H1 (cell line): ENCODE measurements around the gene HDDC3. TPM values are rescaled to one million over a fixed set of nuclear protein-coding genes. Genes with fewer than 3 reads are reported as not detected.

ENCODE experiments used
- BACH1 ChIP-seq: IDR thresholded peaks from 2 replicates; pipeline ENCODE4 v1.6.1; 2012; ENCODE audit warnings: low read length, improper control_type of control experiment
- BCL11A ChIP-seq, 2 experiments: IDR thresholded peaks; one replicate each; pipeline ENCODE4 v1.6.1; 2011; ENCODE audit warnings: low read depth in 2 of 2, low read length in 2 of 2, mild to moderate bottlenecking in 2 of 2
- CTCF ChIP-seq, 3 experiments: IDR thresholded peaks; 1 replicate in 2 of 3; 2 replicates in 1 of 3; pipeline versions ENCODE4 v1.5.1 to v1.6.1; 2011; ENCODE audit warnings: low read length in 3 of 3, mild to moderate bottlenecking in 3 of 3, inconsistent platforms in 2 of 3, low read depth in 1 of 3, moderate library complexity in 1 of 3; ENCODE audit not compliant: insufficient read depth in 1 of 3; ENCODE audit errors: control extremely low read depth in 1 of 3
- EZH2 ChIP-seq: fragments of 200-600 bp; sonication (generic); IDR thresholded peaks from 2 replicates; pipeline ENCODE4 v1.7.1; 2012; ENCODE audit warnings: low read depth, mild to moderate bottlenecking, moderate library complexity, low read length, inconsistent platforms; ENCODE audit not compliant: severe bottlenecking
- GTF2F1 ChIP-seq: IDR thresholded peaks from 2 replicates; pipeline ENCODE4 v1.6.1; 2012; ENCODE audit warnings: low read depth, low read length, improper control_type of control experiment, borderline replicate concordance
- JUND ChIP-seq: IDR thresholded peaks from 2 replicates; pipeline ENCODE4 v1.6.1; 2011; ENCODE audit warnings: mild to moderate bottlenecking, improper control_type of control experiment, low read length
- KDM1A ChIP-seq: fragments of 200-600, 300-600 bp; sonication (generic); IDR thresholded peaks from 2 replicates; pipeline ENCODE4 v1.7.1; 2016; ENCODE audit warnings: mild to moderate bottlenecking, low read length, borderline replicate concordance
- MAFK ChIP-seq: IDR thresholded peaks from 2 replicates; pipeline ENCODE4 v1.6.1; 2012; ENCODE audit warnings: low read depth, mild to moderate bottlenecking, improper control_type of control experiment, low read length
- NRF1 ChIP-seq: IDR thresholded peaks from 2 replicates; pipeline ENCODE4 v1.6.1; 2011; ENCODE audit warnings: mild to moderate bottlenecking, low read depth, low read length, improper control_type of control experiment
- POU5F1 ChIP-seq: IDR thresholded peaks from 2 replicates; pipeline ENCODE4 v1.6.1; 2011; ENCODE audit warnings: low read depth, mild to moderate bottlenecking, low read length, moderate library complexity
- RAD21 ChIP-seq, 2 experiments: IDR thresholded peaks in 1 of 2; conservative IDR thresholded peaks in 1 of 2; 2 replicates each; pipeline ENCODE4 v1.6.1; 2011; ENCODE audit warnings: low read depth in 2 of 2, low read length in 2 of 2, improper control_type of control experiment in 1 of 2, inconsistent platforms in 1 of 2, mild to moderate bottlenecking in 1 of 2, moderate library complexity in 1 of 2
- RNF2 ChIP-seq: fragments of 200-900, 300-1000 bp; sonication (generic); IDR thresholded peaks from 2 replicates; pipeline ENCODE4 v1.7.1; 2016; ENCODE audit warnings: borderline replicate concordance, low read depth, mild to moderate bottlenecking, antibody characterized with exemption, low read length; ENCODE audit not compliant: poor library complexity, severe bottlenecking; ENCODE audit errors: missing control alignments
- SP2 ChIP-seq: IDR thresholded peaks from 2 replicates; pipeline ENCODE4 v1.6.1; 2012; ENCODE audit warnings: mild to moderate bottlenecking, low read length, inconsistent platforms
- TEAD4 ChIP-seq: IDR thresholded peaks from 2 replicates; pipeline ENCODE4 v1.6.1; 2012; ENCODE audit warnings: low read depth, low read length, inconsistent platforms, mixed read lengths
- YY1 ChIP-seq: IDR thresholded peaks from 2 replicates; pipeline ENCODE4 v1.6.1; 2011; ENCODE audit warnings: low read depth, mild to moderate bottlenecking, low read length
- ZNF274 ChIP-seq: IDR thresholded peaks from 2 replicates; pipeline ENCODE4 v1.7.0; 2012; ENCODE audit warnings: low read length, borderline replicate concordance; ENCODE audit errors: extremely low read depth
- polyA plus RNA-seq, 7 experiments: library from polyadenylated mRNA; depleted of rRNA in 3 of 7; stranded (reverse) in 5 of 7; unstranded in 2 of 7; fragments of >200 nt in 5 of 7; fragments of 200-250 nt in 2 of 7; gene quantifications; 1 replicate in 5 of 7; 2 replicates in 1 of 7; 4 replicates in 1 of 7; pipeline versions ENCODE4 v1.2.1 to v1.2.3, GENCODE V29; 2011 to 2013; ENCODE audit warnings: missing spikeins in 2 of 7, mixed read lengths in 2 of 7
- total RNA-seq: library from RNA; stranded (reverse); fragmentation: NEBNext Ultra II Directional; extraction: Animal tissue kit (Norgen Biotek cat#: 25700); gene quantifications from 2 replicates; pipeline ENCODE4 v1.2.1, GENCODE V29; 2021
- TF ChIP-seq, protein P1 (sequence below): IDR thresholded peaks from 2 replicates; pipeline ENCODE4 v1.6.1; 2012; ENCODE audit warnings: inconsistent platforms

The HDDC3 gene
- total and polyA plus RNA-seq, 2 of the 8 experiments (the other 6 are each of a cell fraction or from before 2014, with no cell fraction given) = 16.3 to 16.5 TPM

DNA sequence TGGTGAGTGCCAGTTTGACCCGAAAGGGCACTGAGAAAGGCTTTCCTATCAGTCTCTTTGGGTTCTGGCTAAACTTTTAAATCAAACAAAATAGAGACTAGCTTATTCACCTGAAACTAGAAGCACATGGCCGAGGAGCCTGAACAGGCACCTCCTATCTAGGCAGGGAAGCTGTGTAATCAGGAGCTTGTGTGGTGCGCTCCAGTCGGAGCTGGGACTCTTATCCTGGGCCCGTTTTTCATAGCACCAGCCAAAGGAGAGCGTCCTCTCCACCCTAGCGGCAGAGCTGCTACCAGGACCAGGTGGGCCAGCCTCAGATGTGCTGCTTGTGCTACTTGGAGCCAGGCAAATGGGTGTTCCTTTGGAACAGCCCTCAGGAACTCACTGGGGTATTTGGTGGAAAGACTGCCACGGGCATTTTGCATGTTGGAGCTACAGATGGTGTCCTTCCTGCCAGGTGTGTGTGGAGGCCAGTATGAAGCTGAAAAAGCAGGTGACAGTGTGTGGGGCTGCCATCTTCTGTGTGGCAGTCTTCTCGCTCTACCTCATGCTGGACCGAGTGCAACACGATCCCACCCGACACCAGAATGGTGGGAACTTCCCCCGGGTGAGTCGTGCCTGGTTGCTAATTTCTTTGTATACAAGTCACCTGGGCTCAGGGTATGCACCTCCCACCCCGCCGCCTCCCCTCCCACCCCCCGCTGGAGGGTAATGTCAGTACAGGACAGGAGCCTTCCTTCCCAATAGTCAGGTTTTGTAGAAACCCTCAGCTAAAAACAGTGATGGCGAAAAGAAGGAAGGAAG is 28.4 kb downstream of the HDDC3 start (continued):
- TF ChIP-seq, protein P1, sequence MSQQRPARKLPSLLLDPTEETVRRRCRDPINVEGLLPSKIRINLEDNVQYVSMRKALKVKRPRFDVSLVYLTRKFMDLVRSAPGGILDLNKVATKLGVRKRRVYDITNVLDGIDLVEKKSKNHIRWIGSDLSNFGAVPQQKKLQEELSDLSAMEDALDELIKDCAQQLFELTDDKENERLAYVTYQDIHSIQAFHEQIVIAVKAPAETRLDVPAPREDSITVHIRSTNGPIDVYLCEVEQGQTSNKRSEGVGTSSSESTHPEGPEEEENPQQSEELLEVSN = peak; percentile 70; the same call in 1 of the 2 replicates
- TF ChIP-seq RAD21 (IDR thresholded peaks at IDR 0.05 in 1 of 2, conservative IDR thresholded peaks at IDR 0.05 in 1 of 2; ENCODE audit: low read depth in 2 of 2, low read length in 2 of 2) (peak in 1 of 2 experiments; percentile 18; a peak in 2 of 4 replicates), KDM1A (no peak), CTCF (IDR thresholded peaks at IDR 0.05; ENCODE audit: control extremely low read depth in 1 of 3, insufficient read depth in 1 of 3, low read depth in 1 of 3, low read length in 3 of 3) (peak; percentile 24 to 42 (median 38); a peak in 3 of 4 replicates), BCL11A (IDR thresholded peaks at IDR 0.05; ENCODE audit: low read depth in 2 of 2, low read length in 2 of 2) (no peak), BACH1 (no peak), YY1 (no peak), ZNF274 (no peak), SP2 (no peak), NRF1 (no peak), MAFK (no peak), GTF2F1 (no peak), EZH2 (no peak), JUND (no peak), TEAD4 (no peak), RNF2 (no peak), POU5F1 (no peak)
